T-cell (primary cell): ENCODE measurements around the gene UBXN10. TPM values are rescaled to one million over a fixed set of nuclear protein-coding genes. Genes with fewer than 3 reads are reported as not detected.
A peak's percentile ranks its signal among the peaks of the same experiment; 100 is the strongest.

ENCODE experiments used
- ATAC-seq, 4 experiments: fragments of 200-7000 bp in 3 of 4; fragments of 150-1000 bp in 1 of 4; cut with Tn5 transposase; replicated peaks in 1 of 4; 1 replicate in 3 of 4; 2 replicates in 1 of 4; pipeline ENCODE4 v1.10.0; 2021; ENCODE audit warnings: moderate library complexity in 3 of 4, mild to moderate bottlenecking in 2 of 4, moderate number of reproducible peaks in 1 of 4
- CTCF ChIA-PET, 2 donors: fragments of 300-600 bp; sonication (Branson Sonifier 250); formaldehyde crosslinking; loops; one replicate each; lab custom pipeline; 2022; ENCODE audit warnings: antibody characterized with exemption in 2 of 2; lab: Charles Lee
- POLR2A ChIA-PET, 2 donors: fragments of 300-600 bp; sonication (Branson Sonifier 250); formaldehyde crosslinking; loops; one replicate each; lab custom pipeline; 2022; ENCODE audit warnings: antibody characterized with exemption in 2 of 2; lab: Charles Lee
- DNase-seq, 35 experiments: peaks; one replicate each; pipeline versions ENCODE4 v3.0.0 to v3.0.0-alpha.2; 2013 to 2023
- H3K27ac ChIP-seq: one replicate; pipeline ENCODE4 v1.5.1; 2013; ENCODE audit warnings: low read length
- H3K27me3 ChIP-seq, 2 experiments: replicated peaks in 1 of 2; 1 replicate in 1 of 2; 2 replicates in 1 of 2; pipeline versions ENCODE4 v1.6.1 to v1.7.0; 2013; ENCODE audit warnings: low read length in 1 of 2, mixed read lengths in 1 of 2; ENCODE audit not compliant: control insufficient read depth in 2 of 2, insufficient read depth in 2 of 2; ENCODE audit errors: extremely low read depth in 1 of 2
- H3K36me3 ChIP-seq, 2 donors: 1 replicate in 1 of 2; 2 replicates in 1 of 2; pipeline versions ENCODE4 v1.6.1 to v1.7.0; 2013; ENCODE audit warnings: low read length in 1 of 2; ENCODE audit not compliant: control insufficient read depth in 2 of 2, insufficient read depth in 1 of 2; ENCODE audit errors: extremely low read depth in 1 of 2
- H3K4me1 ChIP-seq, 2 experiments: 1 replicate in 1 of 2; 2 replicates in 1 of 2; pipeline versions ENCODE4 v1.6.1 to v1.7.0; 2013; ENCODE audit warnings: low read length in 2 of 2, mixed read lengths in 1 of 2; ENCODE audit not compliant: insufficient read depth in 2 of 2, control insufficient read depth in 1 of 2; ENCODE audit errors: extremely low read depth in 1 of 2
- H3K4me3 ChIP-seq, 2 donors: 1 replicate in 1 of 2; 2 replicates in 1 of 2; pipeline versions ENCODE4 v1.5.1 to v1.7.0; 2013; ENCODE audit warnings: mild to moderate bottlenecking in 2 of 2, low read length in 1 of 2, moderate library complexity in 1 of 2; ENCODE audit not compliant: control insufficient read depth in 1 of 2; ENCODE audit errors: extremely low read depth in 1 of 2
- H3K9me3 ChIP-seq: 2 replicates; pipeline ENCODE4 v1.7.0; 2013
- H3K27ac Mint-ChIP-seq, 2 donors: one replicate each; pipeline ENCODE4 v1.8.0; 2020 to 2021; ENCODE audit warnings: mild to moderate bottlenecking in 2 of 2, mixed read lengths in 2 of 2
- H3K27me3 Mint-ChIP-seq, 2 donors: one replicate each; pipeline ENCODE4 v1.8.0; 2021 to 2022; ENCODE audit warnings: mixed read lengths in 2 of 2
- H3K36me3 Mint-ChIP-seq: one replicate; pipeline ENCODE4 v1.8.0; 2021; ENCODE audit warnings: mixed read lengths
- H3K4me1 Mint-ChIP-seq, 3 donors: one replicate each; pipeline ENCODE4 v1.8.0; 2020 to 2022; ENCODE audit warnings: mixed read lengths in 3 of 3, mild to moderate bottlenecking in 1 of 3
- H3K4me3 Mint-ChIP-seq, 3 donors: one replicate each; pipeline ENCODE4 v1.8.0; 2020 to 2022; ENCODE audit warnings: mild to moderate bottlenecking in 3 of 3, mixed read lengths in 3 of 3, moderate library complexity in 3 of 3
- H3K9me3 Mint-ChIP-seq, 3 donors: one replicate each; pipeline ENCODE4 v1.8.0; 2020 to 2022; ENCODE audit warnings: mixed read lengths in 3 of 3
- WGBS: methylation state at CpG from one replicate; pipeline ENCODE4 v1.1.5; 2013; ENCODE audit warnings: missing lambda C conversion rate; ENCODE audit not compliant: insufficient coverage; 5-methylcytosine and 5-hydroxymethylcytosine counted together
- total RNA-seq, 35 experiments: library from RNA in 6 of 35; stranded (reverse) in 6 of 35; fragments of 120-200 nt in 1 of 35; gene quantifications; one replicate each; pipeline versions ENCODE4 v1.2.1 to v1.2.4 and lab custom pipeline; 2013 to 2026

The UBXN10 gene
- total RNA-seq, 5 donors from 2014 or later (not counting 1 experiment from before 2014, with no cell fraction given): 0.06 to 0.30 (median 0.20) TPM

DNA sequence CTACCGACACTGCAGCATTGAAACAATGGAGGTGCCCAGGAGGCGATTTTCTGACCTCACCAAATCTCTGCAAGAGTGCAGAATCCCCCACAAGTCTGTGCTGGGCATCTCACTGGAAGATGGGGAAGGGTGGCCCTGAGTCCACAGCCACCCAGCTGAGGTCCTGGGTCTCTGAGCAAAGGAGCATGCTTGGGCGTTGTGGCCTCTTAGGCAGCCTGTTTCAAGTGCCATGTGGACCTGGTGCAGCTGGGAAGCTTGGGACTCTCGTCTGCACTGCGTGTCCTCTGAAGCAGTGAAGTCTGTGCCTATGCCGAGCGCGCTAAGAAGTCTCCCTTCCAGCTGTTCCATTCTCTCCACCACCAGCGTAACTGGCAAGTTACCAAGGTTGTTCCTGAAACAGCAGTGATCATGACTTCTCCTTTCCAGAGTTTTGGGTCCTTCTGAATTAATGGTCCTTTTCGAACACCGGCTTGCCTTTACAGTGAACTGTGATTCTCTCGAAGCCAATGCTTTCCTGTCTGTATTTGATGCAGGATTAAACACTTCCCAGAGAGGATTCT lies 5.5 kb downstream of the UBXN10 start:
- H3K9me3 ChIP-seq: no peaks in the 10 kb centered on the region
- Mint-ChIP-seq H3K9me3 (no peaks in the 10 kb centered on the region), H3K27ac (no peak overlapping the region), H3K36me3 (no peaks in the 10 kb centered on the region), H3K4me1 (peaks cover 23 to 33% (median 27%) of the 10 kb centered on the region in 3 donors), H3K27me3 (peaks cover 3% of the 10 kb centered on the region in 2 donors), H3K4me3 (no peak overlapping the region)
- H3K4me3 ChIP-seq: no peak overlapping the region
- peaks cover 19 to 25% of the 10 kb centered on the region in 2 experiments for H3K4me1 ChIP-seq
- CTCF ChIA-PET: no interaction called here
- peaks cover 11% of the 10 kb centered on the region in 2 experiments for H3K27me3 ChIP-seq
- POLR2A ChIA-PET: no interaction called here
- H3K27ac ChIP-seq: no peak overlapping the region
- DNase-seq (no peak), ATAC-seq (no peak)
- 89% methylated on average over 6 of the region's 12 CpGs for WGBS
- no peaks in the 10 kb centered on the region for H3K36me3 ChIP-seq

DNA sequence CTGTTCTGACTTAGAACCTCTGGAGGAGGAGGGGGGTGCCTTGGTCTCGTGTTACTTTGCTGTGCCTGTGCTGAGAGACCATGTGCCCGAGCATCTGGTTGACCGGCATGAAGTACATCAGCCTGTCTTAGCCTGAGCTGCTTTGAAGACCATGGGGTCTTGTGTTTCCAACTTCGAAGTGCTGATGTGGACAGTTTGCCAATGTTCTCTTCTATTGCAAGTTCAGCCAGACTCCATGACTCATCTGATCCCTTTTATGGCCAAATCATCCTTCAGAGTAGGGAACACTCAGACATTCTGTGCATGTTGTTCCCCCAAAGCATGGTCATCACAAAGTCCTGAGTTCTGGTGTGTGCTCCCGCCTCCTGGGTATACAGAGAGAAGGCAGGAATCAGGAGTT lies 6.5 kb downstream of the UBXN10 start:
- Histone ChIP-seq H3K4me1 (peaks cover 8 to 15% of the 10 kb centered on the region in 2 experiments), H3K9me3 (no peaks in the 10 kb centered on the region), H3K27ac (no peak overlapping the region), H3K27me3 (peaks cover 7 to 15% of the 10 kb centered on the region in 2 experiments), H3K36me3 (no peaks in the 10 kb centered on the region), H3K4me3 (no peak overlapping the region)
- H3K4me3 Mint-ChIP-seq: no peak overlapping the region
- ATAC-seq: no peak
- peaks cover 3 to 7% of the 10 kb centered on the region in 2 donors for H3K27me3 Mint-ChIP-seq
- 86% methylated on average over 5 of the region's 5 CpGs for WGBS
- ChIA-PET POLR2A (no interaction called here), CTCF (no interaction called here)
- H3K27ac Mint-ChIP-seq: no peak overlapping the region
- H3K4me1 Mint-ChIP-seq: peaks cover 13 to 23% (median 17%) of the 10 kb centered on the region in 3 donors
- DNase-seq: no peak
- H3K9me3 Mint-ChIP-seq: no peaks in the 10 kb centered on the region
- no peaks in the 10 kb centered on the region for H3K36me3 Mint-ChIP-seq

DNA sequence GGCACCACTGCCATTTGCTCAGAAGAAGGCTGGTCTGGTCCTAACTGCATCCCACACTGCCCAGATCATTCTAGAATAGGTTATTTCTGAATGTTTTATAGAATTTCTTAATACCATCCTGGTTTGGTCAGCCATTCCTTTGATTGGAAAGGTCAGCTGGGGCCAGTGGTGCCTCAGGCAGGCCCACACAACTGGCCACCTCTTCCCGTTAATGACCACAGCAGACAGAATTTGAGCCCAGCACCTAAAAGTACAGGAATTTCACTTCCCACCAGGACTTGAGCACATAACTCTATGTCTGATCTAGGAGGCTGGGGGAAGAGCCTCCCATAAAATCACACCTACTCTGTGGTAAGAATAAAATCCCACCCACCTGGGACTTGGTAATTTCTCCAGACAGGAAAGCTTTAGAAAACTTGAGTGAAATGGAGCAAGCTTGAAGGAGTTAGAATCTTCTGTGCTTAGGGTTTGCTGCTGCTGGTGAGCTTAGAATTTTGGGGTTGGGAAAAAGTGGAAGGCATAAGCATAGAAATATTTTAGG lies 7.0 kb downstream of the UBXN10 start:
- no peak overlapping the region for H3K27ac Mint-ChIP-seq
- H3K4me3 ChIP-seq: no peak overlapping the region
- no peak for ATAC-seq
- peaks cover 7 to 17% of the 10 kb centered on the region in 2 experiments for H3K27me3 ChIP-seq
- peaks cover 3 to 7% of the 10 kb centered on the region in 2 donors for H3K27me3 Mint-ChIP-seq
- no peaks in the 10 kb centered on the region for H3K9me3 ChIP-seq
- H3K4me1 ChIP-seq: peaks cover 7 to 10% of the 10 kb centered on the region in 2 experiments
- no peak for DNase-seq
- no peak overlapping the region for H3K27ac ChIP-seq
- no peaks in the 10 kb centered on the region for H3K36me3 Mint-ChIP-seq
- ChIA-PET POLR2A (interaction anchor here in 1 of 2 donors (0.5 to 0.7 kb wide), 2 partner anchors 171 to 184 kb away, joined by 4 read pairs; no protein-coding TSS in a partner anchor), CTCF (interaction anchor here (0.7 to 1.6 kb wide), 7 partner anchors 13 to 294 kb away, joined by 3 to 6 read pairs (median 3); no protein-coding TSS in a partner anchor)
- H3K4me1 Mint-ChIP-seq: peaks cover 7 to 17% (median 11%) of the 10 kb centered on the region in 3 donors
- H3K36me3 ChIP-seq: no peaks in the 10 kb centered on the region
- H3K9me3 Mint-ChIP-seq: no peaks in the 10 kb centered on the region
- H3K4me3 Mint-ChIP-seq: no peak overlapping the region
- WGBS: no CpG with 5 or more reads among the region's 1 CpG

DNA sequence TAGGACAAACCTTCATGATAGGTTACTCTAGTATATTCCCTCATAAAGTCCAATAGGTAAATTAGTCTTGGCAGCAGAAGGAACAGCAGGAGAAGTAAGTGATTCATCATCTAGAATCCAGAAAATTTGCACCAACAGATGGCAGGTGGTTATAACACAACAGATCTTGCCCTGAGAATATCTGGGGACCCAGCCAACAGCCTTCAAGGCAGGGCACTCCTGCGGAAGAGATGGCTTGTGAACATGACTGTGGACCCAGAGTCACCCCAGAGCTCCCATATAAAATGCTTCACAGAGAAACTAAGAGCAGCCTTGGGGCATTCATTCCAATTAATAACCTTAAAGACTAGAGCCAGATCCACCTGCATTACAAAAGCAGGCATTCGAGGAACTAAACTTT lies 8.3 kb downstream of the UBXN10 start:
- CTCF ChIA-PET: interaction anchor here (0.5 to 1.6 kb wide), 6 partner anchors 14 to 1054 kb away, joined by 3 to 6 read pairs (median 4); no protein-coding TSS in a partner anchor
- H3K36me3 ChIP-seq: no peaks in the 10 kb centered on the region
- no peaks in the 10 kb centered on the region for H3K9me3 ChIP-seq
- no peak overlapping the region for H3K4me3 ChIP-seq
- no peak overlapping the region for H3K4me3 Mint-ChIP-seq
- peaks cover 0 to 17% of the 10 kb centered on the region in 2 experiments for H3K27me3 ChIP-seq
- no peaks in the 10 kb centered on the region for H3K36me3 Mint-ChIP-seq
- no peaks in the 10 kb centered on the region for H3K9me3 Mint-ChIP-seq
- ATAC-seq: no peak
- 86% methylated on average over 1 of the region's 2 CpGs for WGBS
- DNase-seq: no peak
- no peak overlapping the region for H3K27ac Mint-ChIP-seq
- H3K4me1 Mint-ChIP-seq: peaks cover 0 to 4% (median 0%) of the 10 kb centered on the region in 3 donors
- POLR2A ChIA-PET: no interaction called here
- H3K4me1 ChIP-seq: peaks cover 0 to 3% of the 10 kb centered on the region in 2 experiments
- no peak overlapping the region for H3K27ac ChIP-seq
- peaks cover 8 to 12% of the 10 kb centered on the region in 2 donors for H3K27me3 Mint-ChIP-seq

DNA sequence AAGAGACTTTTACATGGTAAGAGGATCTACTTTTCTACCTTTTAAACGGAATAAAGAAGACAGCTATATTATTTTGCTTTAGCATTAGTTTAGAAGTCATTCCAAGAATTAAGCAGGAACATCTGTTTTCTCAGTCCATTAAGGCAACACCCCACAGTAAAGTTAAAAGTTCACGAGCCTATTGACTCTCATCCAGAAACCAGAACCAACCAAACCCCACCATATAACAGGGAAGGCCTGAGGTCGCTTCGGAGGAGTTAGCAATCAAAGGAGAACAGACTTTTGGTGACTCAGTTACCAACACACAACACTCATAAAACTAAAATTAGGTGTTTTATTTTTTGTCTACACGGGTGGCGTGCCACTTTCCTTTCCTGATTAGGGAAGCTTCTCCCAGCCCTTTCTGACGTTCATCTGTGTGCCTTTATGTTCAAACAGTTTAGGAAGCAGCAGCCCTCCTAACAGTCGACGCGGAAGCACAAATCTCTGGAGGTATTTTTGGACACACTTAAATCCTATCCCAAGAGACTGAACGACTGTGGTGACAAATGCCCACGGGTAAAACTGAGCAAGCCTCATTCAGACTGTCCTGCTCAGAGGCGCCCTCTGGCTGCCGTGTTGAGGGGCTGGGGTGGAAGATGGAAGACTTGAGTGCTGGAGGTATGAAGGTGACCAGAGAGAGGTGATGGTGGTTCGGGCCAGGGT lies 9.0 kb downstream of the UBXN10 start:
- no peak overlapping the region for H3K4me3 Mint-ChIP-seq
- ChIA-PET CTCF (interaction anchor here (0.5 to 1.4 kb wide), 9 partner anchors 8 to 1053 kb away, joined by 3 to 6 read pairs (median 4); no protein-coding TSS in a partner anchor), POLR2A (no interaction called here)
- peaks cover 0 to 3% of the 10 kb centered on the region in 2 experiments for H3K4me1 ChIP-seq
- peak; percentile 58 to 85 (median 70) for ATAC-seq
- H3K9me3 ChIP-seq: no peaks in the 10 kb centered on the region
- no peak overlapping the region for H3K27ac ChIP-seq
- H3K27me3 ChIP-seq: peaks cover 0 to 22% of the 10 kb centered on the region in 2 experiments
- WGBS: 37% methylated on average over 8 of the region's 15 CpGs
- no peak overlapping the region for H3K27ac Mint-ChIP-seq
- H3K27me3 Mint-ChIP-seq: peaks cover 11 to 16% of the 10 kb centered on the region in 2 donors
- H3K4me1 Mint-ChIP-seq: peaks cover 0 to 3% (median 0%) of the 10 kb centered on the region in 3 donors
- H3K4me3 ChIP-seq: no peak overlapping the region
- DNase-seq: peak; percentile 29 to 80 (median 65)
- H3K36me3 Mint-ChIP-seq: no peaks in the 10 kb centered on the region
- H3K9me3 Mint-ChIP-seq: no peaks in the 10 kb centered on the region
- H3K36me3 ChIP-seq: no peaks in the 10 kb centered on the region

DNA sequence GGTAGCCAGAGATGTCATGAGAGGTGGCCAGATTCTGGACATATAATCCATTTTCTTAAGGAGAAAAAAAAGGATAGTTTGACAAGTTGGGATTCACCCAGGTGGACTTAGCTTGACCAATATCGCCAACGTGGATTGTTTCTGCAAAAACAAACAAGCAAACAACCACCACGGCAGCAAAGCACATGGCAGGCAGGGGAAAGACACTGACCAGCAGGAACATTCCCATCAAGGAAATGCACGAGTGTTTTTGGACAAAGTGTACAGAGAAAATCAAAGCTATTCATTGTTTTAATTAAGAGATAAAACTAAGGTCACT lies 9.5 kb downstream of the UBXN10 start:
- H3K9me3 Mint-ChIP-seq: no peaks in the 10 kb centered on the region
- H3K36me3 Mint-ChIP-seq: no peaks in the 10 kb centered on the region
- H3K27me3 ChIP-seq: peaks cover 0 to 24% of the 10 kb centered on the region in 2 experiments
- no peak for ATAC-seq
- CTCF ChIA-PET: interaction anchor here (0.5 to 1.4 kb wide), 13 partner anchors 9 to 533 kb away, joined by 3 to 4 read pairs (median 4); no protein-coding TSS in a partner anchor
- peaks cover 16 to 21% of the 10 kb centered on the region in 2 donors for H3K27me3 Mint-ChIP-seq
- peaks cover 0 to 3% of the 10 kb centered on the region in 2 experiments for H3K4me1 ChIP-seq
- no peak overlapping the region for H3K27ac ChIP-seq
- H3K27ac Mint-ChIP-seq: no peak overlapping the region
- no peaks in the 10 kb centered on the region for H3K9me3 ChIP-seq
- no CpG with 5 or more reads among the region's 4 CpGs for WGBS
- POLR2A ChIA-PET: no interaction called here
- DNase-seq: no peak
- H3K4me3 ChIP-seq: no peak overlapping the region
- no peaks in the 10 kb centered on the region for H3K36me3 ChIP-seq
- peaks cover 0 to 3% (median 0%) of the 10 kb centered on the region in 3 donors for H3K4me1 Mint-ChIP-seq
- no peak overlapping the region for H3K4me3 Mint-ChIP-seq
